Neural cell (in vitro differentiated cells): ENCODE data around the gene INPP4B.

Experiments
- POLR2AphosphoS5 ChIP-seq: IDR thresholded peaks from 2 replicates; pipeline ENCODE4 v1.6.1; 2012
- SMC3 ChIP-seq: fragments of 450-650 bp; conservative IDR thresholded peaks from 2 replicates; pipeline ENCODE4 v1.6.1; 2014; ENCODE audit warnings: antibody characterized with exemption, mild to moderate bottlenecking, moderate library complexity; ENCODE audit not compliant: poor library complexity
- TF ChIP-seq, protein P1 (sequence below): fragments of 450-650 bp; IDR thresholded peaks from 2 replicates; pipeline ENCODE4 v1.5.1; 2014; ENCODE audit warnings: antibody characterized with exemption, mild to moderate bottlenecking, moderate library complexity; ENCODE audit not compliant: poor library complexity, severe bottlenecking
- TF ChIP-seq, protein P2 (sequence below): IDR thresholded peaks from 2 replicates; pipeline ENCODE4 v1.6.1; 2012; ENCODE audit warnings: borderline replicate concordance

DNA sequence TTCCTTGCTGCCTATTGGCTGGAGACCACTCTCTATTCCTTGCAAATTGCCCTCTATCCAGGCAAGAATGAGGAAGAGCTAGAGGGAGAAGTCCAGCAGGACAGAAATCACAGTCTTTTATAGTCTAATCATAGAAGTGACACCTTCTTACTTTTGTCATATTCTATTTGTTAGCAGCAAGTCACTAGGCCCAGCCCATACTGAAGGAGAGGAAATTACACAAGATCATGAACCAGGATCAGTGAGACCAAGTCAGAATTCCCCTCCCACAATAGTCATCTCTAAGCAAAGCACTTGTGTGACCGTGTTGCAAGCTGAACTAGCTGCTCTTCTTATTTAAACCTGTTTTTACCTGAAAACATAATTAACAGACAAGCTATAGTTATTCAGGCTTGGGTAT, 317.7 kb downstream of the INPP4B start:
- TF ChIP-seq, protein P1, sequence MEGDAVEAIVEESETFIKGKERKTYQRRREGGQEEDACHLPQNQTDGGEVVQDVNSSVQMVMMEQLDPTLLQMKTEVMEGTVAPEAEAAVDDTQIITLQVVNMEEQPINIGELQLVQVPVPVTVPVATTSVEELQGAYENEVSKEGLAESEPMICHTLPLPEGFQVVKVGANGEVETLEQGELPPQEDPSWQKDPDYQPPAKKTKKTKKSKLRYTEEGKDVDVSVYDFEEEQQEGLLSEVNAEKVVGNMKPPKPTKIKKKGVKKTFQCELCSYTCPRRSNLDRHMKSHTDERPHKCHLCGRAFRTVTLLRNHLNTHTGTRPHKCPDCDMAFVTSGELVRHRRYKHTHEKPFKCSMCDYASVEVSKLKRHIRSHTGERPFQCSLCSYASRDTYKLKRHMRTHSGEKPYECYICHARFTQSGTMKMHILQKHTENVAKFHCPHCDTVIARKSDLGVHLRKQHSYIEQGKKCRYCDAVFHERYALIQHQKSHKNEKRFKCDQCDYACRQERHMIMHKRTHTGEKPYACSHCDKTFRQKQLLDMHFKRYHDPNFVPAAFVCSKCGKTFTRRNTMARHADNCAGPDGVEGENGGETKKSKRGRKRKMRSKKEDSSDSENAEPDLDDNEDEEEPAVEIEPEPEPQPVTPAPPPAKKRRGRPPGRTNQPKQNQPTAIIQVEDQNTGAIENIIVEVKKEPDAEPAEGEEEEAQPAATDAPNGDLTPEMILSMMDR = no peak
- TF ChIP-seq, protein P2, sequence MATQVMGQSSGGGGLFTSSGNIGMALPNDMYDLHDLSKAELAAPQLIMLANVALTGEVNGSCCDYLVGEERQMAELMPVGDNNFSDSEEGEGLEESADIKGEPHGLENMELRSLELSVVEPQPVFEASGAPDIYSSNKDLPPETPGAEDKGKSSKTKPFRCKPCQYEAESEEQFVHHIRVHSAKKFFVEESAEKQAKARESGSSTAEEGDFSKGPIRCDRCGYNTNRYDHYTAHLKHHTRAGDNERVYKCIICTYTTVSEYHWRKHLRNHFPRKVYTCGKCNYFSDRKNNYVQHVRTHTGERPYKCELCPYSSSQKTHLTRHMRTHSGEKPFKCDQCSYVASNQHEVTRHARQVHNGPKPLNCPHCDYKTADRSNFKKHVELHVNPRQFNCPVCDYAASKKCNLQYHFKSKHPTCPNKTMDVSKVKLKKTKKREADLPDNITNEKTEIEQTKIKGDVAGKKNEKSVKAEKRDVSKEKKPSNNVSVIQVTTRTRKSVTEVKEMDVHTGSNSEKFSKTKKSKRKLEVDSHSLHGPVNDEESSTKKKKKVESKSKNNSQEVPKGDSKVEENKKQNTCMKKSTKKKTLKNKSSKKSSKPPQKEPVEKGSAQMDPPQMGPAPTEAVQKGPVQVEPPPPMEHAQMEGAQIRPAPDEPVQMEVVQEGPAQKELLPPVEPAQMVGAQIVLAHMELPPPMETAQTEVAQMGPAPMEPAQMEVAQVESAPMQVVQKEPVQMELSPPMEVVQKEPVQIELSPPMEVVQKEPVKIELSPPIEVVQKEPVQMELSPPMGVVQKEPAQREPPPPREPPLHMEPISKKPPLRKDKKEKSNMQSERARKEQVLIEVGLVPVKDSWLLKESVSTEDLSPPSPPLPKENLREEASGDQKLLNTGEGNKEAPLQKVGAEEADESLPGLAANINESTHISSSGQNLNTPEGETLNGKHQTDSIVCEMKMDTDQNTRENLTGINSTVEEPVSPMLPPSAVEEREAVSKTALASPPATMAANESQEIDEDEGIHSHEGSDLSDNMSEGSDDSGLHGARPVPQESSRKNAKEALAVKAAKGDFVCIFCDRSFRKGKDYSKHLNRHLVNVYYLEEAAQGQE = no peak
- TF ChIP-seq SMC3 (no peak), POLR2AphosphoS5 (no peak)
